Esophagus squamous epithelium (tissue), 5 donors: Measurements from ENCODE around the gene NAT9. TPM values are rescaled to one million over a fixed set of nuclear protein-coding genes. Genes with fewer than 3 reads are reported as not detected.

Source experiments
- DNase-seq: peaks from one replicate; lab custom pipeline; 2025; lab: John Stamatoyannopoulos, UW
- H3K27ac ChIP-seq, 4 donors: fragments of 200-600 bp; sonication (generic); one replicate each; pipeline ENCODE4 v1.5.1; 2016 to 2019; ENCODE audit warnings: mild to moderate bottlenecking in 1 of 4
- H3K27me3 ChIP-seq, 4 donors: fragments of 200-600 bp; sonication (generic); 1 replicate in 3 of 4; 2 replicates in 1 of 4; pipeline versions ENCODE4 v1.5.1 to v1.6.0; 2017 to 2021; ENCODE audit warnings: antibody characterized with exemption in 1 of 4
- H3K36me3 ChIP-seq, 3 donors: fragments of 200-600 bp; sonication (generic); one replicate each; pipeline ENCODE4 v1.5.1; 2016 to 2019
- H3K4me1 ChIP-seq, 3 donors: fragments of 200-600 bp; sonication (generic); one replicate each; pipeline ENCODE4 v1.5.1; 2017 to 2019
- H3K4me3 ChIP-seq, 4 donors: fragments of 200-600 bp; sonication (generic); 1 replicate in 3 of 4; 2 replicates in 1 of 4; pipeline ENCODE4 v1.5.1; 2016 to 2019; ENCODE audit warnings: mild to moderate bottlenecking in 2 of 4, moderate library complexity in 1 of 4
- H3K9me3 ChIP-seq, 3 donors: fragments of 200-600 bp; sonication (generic); one replicate each; pipeline ENCODE4 v1.5.1; 2016 to 2019
- CTCF ChIP-seq, 6 experiments: fragments of 450-650 bp in 4 of 6; fragments of 200-600 bp in 2 of 6; sonication (generic) in 2 of 6; IDR thresholded peaks; one replicate each; pipeline ENCODE4 v1.5.1; 2016 to 2019; ENCODE audit warnings: antibody characterized with exemption in 6 of 6, mild to moderate bottlenecking in 4 of 6, moderate library complexity in 4 of 6
- POLR2A ChIP-seq, 4 donors: fragments of 450-650 bp; IDR thresholded peaks; one replicate each; pipeline ENCODE4 v1.6.1; 2017; ENCODE audit warnings: antibody characterized with exemption in 4 of 4, mild to moderate bottlenecking in 4 of 4, moderate library complexity in 3 of 4
- WGBS, 2 donors: methylation state at CpG; one replicate each; pipeline ENCODE4 v1.1.5; 2018; 5-methylcytosine and 5-hydroxymethylcytosine counted together
- intact Hi-C: fragments of 100-400 bp; cut with DNase I; formaldehyde crosslinking; loops from one replicate; pipeline ENCODE4 v1.15.0; 2022
- total RNA-seq, 4 donors: library from RNA; depleted of rRNA; stranded (reverse); fragments of >200 nt; gene quantifications; one replicate each; pipeline ENCODE4 v1.1.0, GENCODE V29; 2016
- donor health status: DM: yes; HTN: yes; CAD: no.

The NAT9 gene
- total RNA-seq, 4 donors from 2014 or later = 17.3 to 29.8 (median 24.5) TPM

GRCh38 chr17:74729866-74730265 is 46.3 kb downstream of the NAT9 start:
- no peaks in the 10 kb centered on the region for H3K9me3 ChIP-seq
- WGBS, 2 donors = 70 to 82% methylated on average over 2 to 13 of the region's 15 CpGs
- no peaks in the 10 kb centered on the region for H3K36me3 ChIP-seq
- peaks cover 0 to 3% (median 0%) of the 10 kb centered on the region in 3 donors for H3K4me1 ChIP-seq
- no peak overlapping the region for H3K4me3 ChIP-seq
- DNase-seq = no peak
- intact Hi-C loops = loop anchor here (5.0 kb wide), 1 partner anchor 73 kb away; no protein-coding TSS in a partner anchor
- H3K27ac ChIP-seq = no peak overlapping the region
- peaks cover 0 to 24% (median 0%) of the 10 kb centered on the region in 4 donors for H3K27me3 ChIP-seq
- no peak for TF ChIP-seq CTCF (IDR thresholded peaks at IDR 0.05)
- no peak for TF ChIP-seq POLR2A (IDR thresholded peaks at IDR 0.05)

GRCh38 chr17:74729368-74729767 is 46.8 kb downstream of the NAT9 start:
- WGBS, 2 donors = 80% methylated on average over 1 of the region's 5 CpGs; no CpG with 5 or more reads in 1 of the 2 donors
- no peaks in the 10 kb centered on the region for H3K36me3 ChIP-seq
- intact Hi-C loops = no loop called here
- H3K27ac ChIP-seq = no peak overlapping the region
- H3K4me3 ChIP-seq = no peak overlapping the region
- DNase-seq = no peak
- H3K4me1 ChIP-seq = peaks cover 0 to 3% (median 0%) of the 10 kb centered on the region in 3 donors
- H3K27me3 ChIP-seq = peaks cover 0 to 21% (median 0%) of the 10 kb centered on the region in 4 donors
- TF ChIP-seq POLR2A (IDR thresholded peaks at IDR 0.05) (no peak), CTCF (IDR thresholded peaks at IDR 0.05) (no peak)
- H3K9me3 ChIP-seq = no peaks in the 10 kb centered on the region

- Histone ChIP-seq H3K9me3 (no peaks in the 10 kb centered on the region), H3K4me1 (peaks cover 0 to 3% (median 0%) of the 10 kb centered on the region in 3 donors), H3K36me3 (no peaks in the 10 kb centered on the region), H3K27me3 (peaks cover 0 to 17% (median 0%) of the 10 kb centered on the region in 4 donors), H3K27ac (no peak overlapping the region), H3K4me3 (no peak overlapping the region)
- DNase-seq = no peak
- WGBS, 2 donors = 82 to 89% methylated on average over 3 of the region's 3 CpGs
- intact Hi-C loops = no loop called here
- TF ChIP-seq CTCF (IDR thresholded peaks at IDR 0.05) (no peak), POLR2A (IDR thresholded peaks at IDR 0.05) (no peak)
These were observed 47.5 kb downstream of the NAT9 start for GRCh38 chr17:74728702-74729075.

GRCh38 chr17:74728033-74728701 is 48.0 kb downstream of the NAT9 start:
- intact Hi-C loops = no loop called here
- Histone ChIP-seq H3K4me1 (peaks cover 0 to 3% (median 0%) of the 10 kb centered on the region in 3 donors), H3K27me3 (peaks cover 0 to 17% (median 0%) of the 10 kb centered on the region in 4 donors), H3K27ac (no peak overlapping the region), H3K36me3 (no peaks in the 10 kb centered on the region), H3K4me3 (no peak overlapping the region), H3K9me3 (no peaks in the 10 kb centered on the region)
- no peak for DNase-seq
- 71 to 89% methylated on average over 3 of the region's 3 CpGs for WGBS, 2 donors
- no peak for TF ChIP-seq CTCF (IDR thresholded peaks at IDR 0.05)

GRCh38 chr17:74725111-74725510 is 51.0 kb downstream of the NAT9 start:
- Histone ChIP-seq H3K27ac (no peak overlapping the region), H3K27me3 (peaks cover 0 to 15% (median 0%) of the 10 kb centered on the region in 4 donors), H3K9me3 (no peaks in the 10 kb centered on the region), H3K36me3 (no peaks in the 10 kb centered on the region), H3K4me1 (no peaks in the 10 kb centered on the region), H3K4me3 (no peak overlapping the region)
- no peak for DNase-seq
- TF ChIP-seq CTCF (IDR thresholded peaks at IDR 0.05) (no peak), POLR2A (IDR thresholded peaks at IDR 0.05) (no peak)
- WGBS, 2 donors = 73 to 85% methylated on average over 2 to 3 of the region's 3 CpGs
- intact Hi-C loops = no loop called here
